ENCODE measurements around the gene TTLL10. TPM values are rescaled to one million over a fixed set of nuclear protein-coding genes. Genes with fewer than 3 reads are reported as not detected.

TTLL10 gene
- total and polyA plus RNA-seq, 2 experiments from 2014 or later, result 0.45 TPM; not detected in 1

DNA sequence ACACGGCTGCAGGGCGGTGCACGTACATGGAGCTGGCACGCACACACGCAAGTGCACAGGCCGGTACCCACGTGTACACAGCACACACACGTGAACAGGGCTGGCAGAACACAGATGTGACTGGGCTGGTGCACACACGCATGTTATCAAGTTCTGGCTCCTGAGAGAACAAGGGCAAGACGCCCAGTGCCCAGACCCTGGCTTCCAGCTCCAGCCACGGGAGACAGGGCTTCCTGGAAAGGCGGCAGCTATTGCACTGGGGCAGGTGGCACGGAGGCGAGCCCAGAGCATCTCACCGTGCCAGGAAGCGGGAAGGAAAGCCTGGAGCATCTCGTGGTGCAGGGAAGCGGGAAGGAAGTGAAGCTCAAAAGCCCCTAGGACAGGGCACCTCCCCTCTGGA, 52.2 kb downstream of the TTLL10 start:
- Histone ChIP-seq H3F3A (replicated peaks; ENCODE audit: low read depth) (0 out of 2 replicates have a peak, but pooled peaks cover 4% of the 10 kb centered on the region), H3K27me3 (ENCODE audit: insufficient read depth) (no peaks in the 10 kb centered on the region), H3K27ac (ENCODE audit: low read depth) (no peak overlapping the region), H2AFZ (no peak overlapping the region), H4K20me1 (replicated peaks; ENCODE audit: insufficient read depth) (peaks cover 5% of the 10 kb centered on the region; the same call in 1 of the 2 replicates), H3K4me3 (no peak overlapping the region), H3K9me2 (ENCODE audit: insufficient read depth) (no peaks in the 10 kb centered on the region), H3K79me2 (replicated peaks; ENCODE audit: insufficient read depth) (peaks cover 27% of the 10 kb centered on the region), H3K4me1 (ENCODE audit: insufficient read depth) (peaks cover 3% of the 10 kb centered on the region), H3K36me3 (ENCODE audit: insufficient read depth) (peaks cover 3% of the 10 kb centered on the region; the same call in 1 of the 2 replicates), H3K4me2 (no peak overlapping the region)
- H3K4me1 Mint-ChIP-seq, result peaks cover 4% of the 10 kb centered on the region
- H3K27ac Mint-ChIP-seq, result 0 out of 2 replicates have a peak overlapping the region, but pooled peaks have one; percentile 4
- peaks cover 9% of the 10 kb centered on the region for H3K27me3 Mint-ChIP-seq (ENCODE audit: insufficient read depth, low read depth, poor library complexity)
- no peak for ATAC-seq
- H3K4me3 Mint-ChIP-seq, result no peak overlapping the region
- no peak for DNase-seq (ENCODE audit: low spot score)
- TF ChIP-seq CREB1 (CRISPR knock-in tag; IDR thresholded peaks at IDR 0.05; ENCODE audit: low read depth) (no peak), ZNF331 (CRISPR knock-in tag; IDR thresholded peaks at IDR 0.05; ENCODE audit: low read depth) (no peak), JUNB (IDR thresholded peaks at IDR 0.05; ENCODE audit: unreplicated experiment) (no peak), ZNF114 (CRISPR knock-in tag; IDR thresholded peaks at IDR 0.05) (no peak), EZH2 (IDR thresholded peaks at IDR 0.05; ENCODE audit: low read depth, unreplicated experiment) (no peak), EZH2phosphoT487 (IDR thresholded peaks at IDR 0.05; ENCODE audit: unreplicated experiment) (no peak), POLR2AphosphoS5 (IDR thresholded peaks at IDR 0.05; ENCODE audit: low read depth) (no peak), NANOG (IDR thresholded peaks at IDR 0.05; ENCODE audit: borderline replicate concordance) (no peak), STAT1 (IDR thresholded peaks at IDR 0.05; ENCODE audit: unreplicated experiment) (no peak)
- TF ChIP-seq, protein P1, sequence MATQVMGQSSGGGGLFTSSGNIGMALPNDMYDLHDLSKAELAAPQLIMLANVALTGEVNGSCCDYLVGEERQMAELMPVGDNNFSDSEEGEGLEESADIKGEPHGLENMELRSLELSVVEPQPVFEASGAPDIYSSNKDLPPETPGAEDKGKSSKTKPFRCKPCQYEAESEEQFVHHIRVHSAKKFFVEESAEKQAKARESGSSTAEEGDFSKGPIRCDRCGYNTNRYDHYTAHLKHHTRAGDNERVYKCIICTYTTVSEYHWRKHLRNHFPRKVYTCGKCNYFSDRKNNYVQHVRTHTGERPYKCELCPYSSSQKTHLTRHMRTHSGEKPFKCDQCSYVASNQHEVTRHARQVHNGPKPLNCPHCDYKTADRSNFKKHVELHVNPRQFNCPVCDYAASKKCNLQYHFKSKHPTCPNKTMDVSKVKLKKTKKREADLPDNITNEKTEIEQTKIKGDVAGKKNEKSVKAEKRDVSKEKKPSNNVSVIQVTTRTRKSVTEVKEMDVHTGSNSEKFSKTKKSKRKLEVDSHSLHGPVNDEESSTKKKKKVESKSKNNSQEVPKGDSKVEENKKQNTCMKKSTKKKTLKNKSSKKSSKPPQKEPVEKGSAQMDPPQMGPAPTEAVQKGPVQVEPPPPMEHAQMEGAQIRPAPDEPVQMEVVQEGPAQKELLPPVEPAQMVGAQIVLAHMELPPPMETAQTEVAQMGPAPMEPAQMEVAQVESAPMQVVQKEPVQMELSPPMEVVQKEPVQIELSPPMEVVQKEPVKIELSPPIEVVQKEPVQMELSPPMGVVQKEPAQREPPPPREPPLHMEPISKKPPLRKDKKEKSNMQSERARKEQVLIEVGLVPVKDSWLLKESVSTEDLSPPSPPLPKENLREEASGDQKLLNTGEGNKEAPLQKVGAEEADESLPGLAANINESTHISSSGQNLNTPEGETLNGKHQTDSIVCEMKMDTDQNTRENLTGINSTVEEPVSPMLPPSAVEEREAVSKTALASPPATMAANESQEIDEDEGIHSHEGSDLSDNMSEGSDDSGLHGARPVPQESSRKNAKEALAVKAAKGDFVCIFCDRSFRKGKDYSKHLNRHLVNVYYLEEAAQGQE (IDR thresholded peaks at IDR 0.05; ENCODE audit: unreplicated experiment), result no peak
- TF ChIP-seq, protein P2, sequence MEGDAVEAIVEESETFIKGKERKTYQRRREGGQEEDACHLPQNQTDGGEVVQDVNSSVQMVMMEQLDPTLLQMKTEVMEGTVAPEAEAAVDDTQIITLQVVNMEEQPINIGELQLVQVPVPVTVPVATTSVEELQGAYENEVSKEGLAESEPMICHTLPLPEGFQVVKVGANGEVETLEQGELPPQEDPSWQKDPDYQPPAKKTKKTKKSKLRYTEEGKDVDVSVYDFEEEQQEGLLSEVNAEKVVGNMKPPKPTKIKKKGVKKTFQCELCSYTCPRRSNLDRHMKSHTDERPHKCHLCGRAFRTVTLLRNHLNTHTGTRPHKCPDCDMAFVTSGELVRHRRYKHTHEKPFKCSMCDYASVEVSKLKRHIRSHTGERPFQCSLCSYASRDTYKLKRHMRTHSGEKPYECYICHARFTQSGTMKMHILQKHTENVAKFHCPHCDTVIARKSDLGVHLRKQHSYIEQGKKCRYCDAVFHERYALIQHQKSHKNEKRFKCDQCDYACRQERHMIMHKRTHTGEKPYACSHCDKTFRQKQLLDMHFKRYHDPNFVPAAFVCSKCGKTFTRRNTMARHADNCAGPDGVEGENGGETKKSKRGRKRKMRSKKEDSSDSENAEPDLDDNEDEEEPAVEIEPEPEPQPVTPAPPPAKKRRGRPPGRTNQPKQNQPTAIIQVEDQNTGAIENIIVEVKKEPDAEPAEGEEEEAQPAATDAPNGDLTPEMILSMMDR (conservative IDR thresholded peaks at IDR 0.05; ENCODE audit: low read depth in 2 of 2), result no peak
- TF ChIP-seq, protein P3, sequence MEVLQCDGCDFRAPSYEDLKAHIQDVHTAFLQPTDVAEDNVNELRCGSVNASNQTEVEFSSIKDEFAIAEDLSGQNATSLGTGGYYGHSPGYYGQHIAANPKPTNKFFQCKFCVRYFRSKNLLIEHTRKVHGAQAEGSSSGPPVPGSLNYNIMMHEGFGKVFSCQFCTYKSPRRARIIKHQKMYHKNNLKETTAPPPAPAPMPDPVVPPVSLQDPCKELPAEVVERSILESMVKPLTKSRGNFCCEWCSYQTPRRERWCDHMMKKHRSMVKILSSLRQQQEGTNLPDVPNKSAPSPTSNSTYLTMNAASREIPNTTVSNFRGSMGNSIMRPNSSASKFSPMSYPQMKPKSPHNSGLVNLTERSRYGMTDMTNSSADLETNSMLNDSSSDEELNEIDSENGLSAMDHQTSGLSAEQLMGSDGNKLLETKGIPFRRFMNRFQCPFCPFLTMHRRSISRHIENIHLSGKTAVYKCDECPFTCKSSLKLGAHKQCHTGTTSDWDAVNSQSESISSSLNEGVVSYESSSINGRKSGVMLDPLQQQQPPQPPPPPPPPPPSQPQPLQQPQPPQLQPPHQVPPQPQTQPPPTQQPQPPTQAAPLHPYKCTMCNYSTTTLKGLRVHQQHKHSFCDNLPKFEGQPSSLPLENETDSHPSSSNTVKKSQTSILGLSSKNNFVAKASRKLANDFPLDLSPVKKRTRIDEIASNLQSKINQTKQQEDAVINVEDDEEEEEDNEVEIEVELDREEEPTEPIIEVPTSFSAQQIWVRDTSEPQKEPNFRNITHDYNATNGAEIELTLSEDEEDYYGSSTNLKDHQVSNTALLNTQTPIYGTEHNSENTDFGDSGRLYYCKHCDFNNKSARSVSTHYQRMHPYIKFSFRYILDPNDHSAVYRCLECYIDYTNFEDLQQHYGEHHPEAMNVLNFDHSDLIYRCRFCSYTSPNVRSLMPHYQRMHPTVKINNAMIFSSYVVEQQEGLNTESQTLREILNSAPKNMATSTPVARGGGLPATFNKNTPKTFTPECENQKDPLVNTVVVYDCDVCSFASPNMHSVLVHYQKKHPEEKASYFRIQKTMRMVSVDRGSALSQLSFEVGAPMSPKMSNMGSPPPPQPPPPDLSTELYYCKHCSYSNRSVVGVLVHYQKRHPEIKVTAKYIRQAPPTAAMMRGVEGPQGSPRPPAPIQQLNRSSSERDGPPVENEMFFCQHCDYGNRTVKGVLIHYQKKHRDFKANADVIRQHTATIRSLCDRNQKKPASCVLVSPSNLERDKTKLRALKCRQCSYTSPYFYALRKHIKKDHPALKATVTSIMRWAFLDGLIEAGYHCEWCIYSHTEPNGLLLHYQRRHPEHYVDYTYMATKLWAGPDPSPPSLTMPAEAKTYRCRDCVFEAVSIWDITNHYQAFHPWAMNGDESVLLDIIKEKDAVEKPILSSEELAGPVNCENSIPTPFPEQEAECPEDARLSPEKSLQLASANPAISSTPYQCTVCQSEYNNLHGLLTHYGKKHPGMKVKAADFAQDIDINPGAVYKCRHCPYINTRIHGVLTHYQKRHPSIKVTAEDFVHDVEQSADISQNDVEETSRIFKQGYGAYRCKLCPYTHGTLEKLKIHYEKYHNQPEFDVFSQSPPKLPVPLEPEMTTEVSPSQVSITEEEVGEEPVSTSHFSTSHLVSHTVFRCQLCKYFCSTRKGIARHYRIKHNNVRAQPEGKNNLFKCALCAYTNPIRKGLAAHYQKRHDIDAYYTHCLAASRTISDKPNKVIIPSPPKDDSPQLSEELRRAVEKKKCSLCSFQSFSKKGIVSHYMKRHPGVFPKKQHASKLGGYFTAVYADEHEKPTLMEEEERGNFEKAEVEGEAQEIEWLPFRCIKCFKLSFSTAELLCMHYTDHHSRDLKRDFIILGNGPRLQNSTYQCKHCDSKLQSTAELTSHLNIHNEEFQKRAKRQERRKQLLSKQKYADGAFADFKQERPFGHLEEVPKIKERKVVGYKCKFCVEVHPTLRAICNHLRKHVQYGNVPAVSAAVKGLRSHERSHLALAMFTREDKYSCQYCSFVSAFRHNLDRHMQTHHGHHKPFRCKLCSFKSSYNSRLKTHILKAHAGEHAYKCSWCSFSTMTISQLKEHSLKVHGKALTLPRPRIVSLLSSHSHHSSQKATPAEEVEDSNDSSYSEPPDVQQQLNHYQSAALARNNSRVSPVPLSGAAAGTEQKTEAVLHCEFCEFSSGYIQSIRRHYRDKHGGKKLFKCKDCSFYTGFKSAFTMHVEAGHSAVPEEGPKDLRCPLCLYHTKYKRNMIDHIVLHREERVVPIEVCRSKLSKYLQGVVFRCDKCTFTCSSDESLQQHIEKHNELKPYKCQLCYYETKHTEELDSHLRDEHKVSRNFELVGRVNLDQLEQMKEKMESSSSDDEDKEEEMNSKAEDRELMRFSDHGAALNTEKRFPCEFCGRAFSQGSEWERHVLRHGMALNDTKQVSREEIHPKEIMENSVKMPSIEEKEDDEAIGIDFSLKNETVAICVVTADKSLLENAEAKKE (CRISPR knock-in tag; IDR thresholded peaks at IDR 0.05), result no peak
- TF ChIP-seq, protein P4, sequence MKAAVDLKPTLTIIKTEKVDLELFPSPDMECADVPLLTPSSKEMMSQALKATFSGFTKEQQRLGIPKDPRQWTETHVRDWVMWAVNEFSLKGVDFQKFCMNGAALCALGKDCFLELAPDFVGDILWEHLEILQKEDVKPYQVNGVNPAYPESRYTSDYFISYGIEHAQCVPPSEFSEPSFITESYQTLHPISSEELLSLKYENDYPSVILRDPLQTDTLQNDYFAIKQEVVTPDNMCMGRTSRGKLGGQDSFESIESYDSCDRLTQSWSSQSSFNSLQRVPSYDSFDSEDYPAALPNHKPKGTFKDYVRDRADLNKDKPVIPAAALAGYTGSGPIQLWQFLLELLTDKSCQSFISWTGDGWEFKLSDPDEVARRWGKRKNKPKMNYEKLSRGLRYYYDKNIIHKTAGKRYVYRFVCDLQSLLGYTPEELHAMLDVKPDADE (IDR thresholded peaks at IDR 0.05), result no peak
- H3K9me3 Mint-ChIP-seq, result no peaks in the 10 kb centered on the region; the same call in 2 of the 3 replicates
- peaks cover 33% of the 10 kb centered on the region for H3K36me3 Mint-ChIP-seq (ENCODE audit: low read depth)

All from GM23338 (cell line).